HEK293T (cell line): Measurements from ENCODE around the gene DDAH1.

Source experiments
- ARNT ChIP-seq: fragments of 450-650 bp; IDR thresholded peaks from 2 replicates; pipeline ENCODE4 v1.6.1; 2017; ENCODE audit warnings: mild to moderate bottlenecking
- BHLHE40 ChIP-seq: fragments of 450-650 bp; IDR thresholded peaks from 2 replicates; pipeline ENCODE4 v1.6.1; 2016; ENCODE audit warnings: mild to moderate bottlenecking, moderate library complexity, borderline replicate concordance
- CTBP1 ChIP-seq: fragments of 450-650 bp; IDR thresholded peaks from 2 replicates; pipeline ENCODE4 v1.6.1; 2016; ENCODE audit warnings: borderline replicate concordance
- FOXA1 ChIP-seq: fragments of 450-650 bp; IDR thresholded peaks from 2 replicates; pipeline ENCODE4 v1.6.1; 2016; ENCODE audit warnings: mild to moderate bottlenecking
- FOXK2 ChIP-seq: fragments of 450-650 bp; IDR thresholded peaks from 2 replicates; pipeline ENCODE4 v1.6.1; 2016; ENCODE audit warnings: mild to moderate bottlenecking
- FOXM1 ChIP-seq: fragments of 450-650 bp; IDR thresholded peaks from 2 replicates; pipeline ENCODE4 v1.6.1; 2017; ENCODE audit warnings: mild to moderate bottlenecking, borderline replicate concordance
- HDGF ChIP-seq: fragments of 450-650 bp; IDR thresholded peaks from 2 replicates; pipeline ENCODE4 v1.6.1; 2017; ENCODE audit warnings: antibody characterized with exemption, borderline replicate concordance
- LEF1 ChIP-seq: fragments of 450-650 bp; IDR thresholded peaks from 2 replicates; pipeline ENCODE4 v1.6.1; 2017; ENCODE audit warnings: mild to moderate bottlenecking, borderline replicate concordance
- SUZ12 ChIP-seq: fragments of 450-650 bp; IDR thresholded peaks from 2 replicates; pipeline ENCODE4 v1.6.1; 2016; ENCODE audit warnings: mild to moderate bottlenecking
- TARDBP ChIP-seq: fragments of 450-650 bp; IDR thresholded peaks from 2 replicates; pipeline ENCODE4 v1.6.1; 2016

- TF ChIP-seq FOXA1 (no peak), LEF1 (no peak), ARNT (no peak), TARDBP (no peak), SUZ12 (no peak), FOXM1 (no peak), BHLHE40 (no peak), FOXK2 (no peak), HDGF (no peak), CTBP1 (no peak)
Observed at GRCh38 chr1:85339656-85340399, 125.1 kb downstream of the DDAH1 start.
